Measurements from ENCODE around the gene VPS18.
A peak's percentile ranks its signal among the peaks of the same experiment; 100 is the strongest.

The VPS18 gene

DNA sequence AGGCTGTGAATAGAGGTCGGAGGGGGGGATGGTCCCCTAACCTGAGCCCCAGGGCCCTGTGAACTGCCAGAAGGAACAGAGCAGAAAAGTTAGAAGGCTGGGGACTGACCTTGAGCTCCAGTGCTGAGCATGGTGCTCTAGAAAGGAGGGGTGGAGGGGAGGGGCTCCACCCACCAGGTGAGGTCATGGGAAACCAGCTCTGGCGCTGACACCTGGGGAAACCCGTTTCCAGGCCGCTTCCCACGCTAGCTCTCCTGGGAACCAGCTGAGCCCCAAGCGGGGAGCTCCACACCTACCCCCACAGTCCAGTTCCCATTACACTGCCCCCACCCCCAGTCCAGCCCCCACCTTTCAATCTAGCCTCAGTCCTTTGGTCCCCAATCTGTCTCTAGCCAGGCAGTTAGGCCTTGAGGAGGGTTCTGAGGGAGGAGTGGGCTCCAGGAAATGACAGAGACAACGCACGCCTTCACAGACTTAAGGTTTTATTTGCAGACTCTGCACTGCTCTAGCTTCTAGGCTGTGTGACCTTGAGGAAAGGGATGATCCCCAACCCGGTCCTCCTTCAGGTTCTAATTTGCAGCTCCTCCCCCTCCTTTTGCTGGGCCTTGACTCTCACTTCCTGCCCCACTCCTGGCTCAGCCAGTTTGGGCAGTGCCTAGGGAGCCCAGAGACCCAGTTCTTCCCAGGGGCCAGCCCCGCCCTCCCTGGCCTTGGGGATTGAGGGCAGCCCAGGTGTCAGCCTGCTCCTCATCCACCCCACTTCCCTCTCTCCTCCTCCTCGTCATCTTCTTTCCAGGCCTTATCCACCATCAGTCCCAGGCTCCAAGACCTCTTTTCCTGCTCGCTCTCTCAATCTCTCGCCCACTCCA lies 22.3 kb upstream of the VPS18 start:
- DNase-seq: no peak

DNA sequence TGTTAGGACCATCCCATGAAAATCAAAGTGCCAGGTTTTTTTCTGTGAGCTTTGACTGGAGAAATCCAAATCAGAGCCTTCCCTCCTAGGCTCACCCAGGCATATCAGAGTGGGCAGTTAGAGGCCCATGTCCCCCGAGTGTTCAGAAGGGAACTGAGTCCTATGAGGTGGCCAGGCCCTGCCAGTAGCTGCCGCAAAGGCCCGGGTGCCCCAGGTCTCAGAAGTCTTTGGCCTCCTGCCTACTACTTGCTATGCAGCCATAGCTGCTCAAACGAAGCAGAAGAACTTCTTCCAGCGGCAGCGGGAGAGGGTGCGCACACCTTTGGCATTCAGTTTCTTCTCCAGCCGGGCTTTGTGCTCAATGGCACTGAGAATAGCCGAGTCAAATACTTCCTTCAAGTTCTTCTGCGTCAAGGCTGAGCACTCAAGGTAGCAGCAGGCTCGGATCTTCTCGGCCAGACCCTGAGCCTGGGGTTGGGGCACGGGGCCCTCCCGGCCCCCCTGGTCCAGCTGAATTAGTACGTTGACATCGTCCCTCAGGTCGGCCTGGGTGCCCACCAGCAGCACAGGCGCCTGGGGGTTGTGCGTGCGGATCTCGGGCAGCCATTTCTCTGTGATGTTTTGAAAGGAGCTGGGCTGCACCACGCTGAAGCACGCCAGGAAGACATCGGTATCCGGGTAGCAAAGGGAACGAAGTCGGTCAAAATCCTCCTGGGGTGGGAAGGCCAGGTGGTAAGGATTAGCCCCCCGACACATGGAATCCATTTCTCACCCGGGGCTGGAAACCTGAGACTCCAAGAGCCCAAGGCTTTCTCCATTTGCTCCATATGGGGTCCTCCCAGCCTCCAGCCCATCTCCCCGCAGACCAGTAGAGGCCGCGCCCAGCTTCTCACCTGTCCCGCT lies 21.2 kb upstream of the VPS18 start:
- no peak for DNase-seq

DNA sequence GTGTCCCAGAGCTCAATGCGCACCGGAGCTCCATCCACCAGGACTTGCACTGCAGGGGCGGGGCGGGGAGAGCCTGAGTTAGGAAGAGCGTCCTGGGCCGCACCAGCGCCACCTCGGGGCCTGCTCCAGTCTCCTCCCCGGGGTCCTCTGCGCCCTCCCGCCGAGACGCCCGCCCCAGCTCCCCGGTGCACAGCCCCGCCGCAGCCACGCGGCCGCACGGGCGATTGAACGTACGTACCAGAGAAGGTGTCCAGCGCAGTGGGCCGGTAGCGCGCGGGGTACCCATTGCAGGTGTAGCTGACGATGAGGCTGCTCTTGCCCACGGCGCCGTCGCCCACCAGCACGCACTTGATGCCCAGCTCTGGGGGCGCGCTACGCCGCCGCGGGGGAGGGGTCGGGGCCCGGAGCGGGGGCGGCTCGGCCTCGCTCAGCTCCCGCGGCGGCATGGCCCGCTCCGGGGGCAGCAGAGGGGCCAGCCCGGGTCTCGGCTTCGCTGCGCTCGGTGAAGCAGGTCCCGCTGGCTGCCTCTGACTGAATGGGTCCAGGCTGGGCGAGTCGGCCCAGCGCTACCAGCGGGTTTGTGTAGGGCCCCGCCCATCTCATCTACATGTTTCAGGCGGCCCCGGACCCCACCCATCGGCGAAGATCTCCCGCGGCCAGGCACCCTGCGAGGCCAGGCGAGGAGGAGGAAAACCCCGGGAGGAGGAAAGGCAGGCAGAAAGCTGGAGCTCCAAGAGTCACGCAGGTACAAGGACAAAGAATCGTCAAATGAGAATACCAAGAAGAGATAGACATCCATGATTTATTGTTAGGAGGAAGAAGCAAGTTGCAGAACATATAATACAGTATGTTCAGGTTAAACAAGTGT lies 20.3 kb upstream of the VPS18 start, which contains the start of gene RHOV:
Gene RHOV, minus strand, starts transcription at position 541 of the 868 bp plus-strand sequence. Its CDS starts 95 bp downstream, at position 446.
- DNase-seq: peak; percentile 25 to 47 (median 34)

DNA sequence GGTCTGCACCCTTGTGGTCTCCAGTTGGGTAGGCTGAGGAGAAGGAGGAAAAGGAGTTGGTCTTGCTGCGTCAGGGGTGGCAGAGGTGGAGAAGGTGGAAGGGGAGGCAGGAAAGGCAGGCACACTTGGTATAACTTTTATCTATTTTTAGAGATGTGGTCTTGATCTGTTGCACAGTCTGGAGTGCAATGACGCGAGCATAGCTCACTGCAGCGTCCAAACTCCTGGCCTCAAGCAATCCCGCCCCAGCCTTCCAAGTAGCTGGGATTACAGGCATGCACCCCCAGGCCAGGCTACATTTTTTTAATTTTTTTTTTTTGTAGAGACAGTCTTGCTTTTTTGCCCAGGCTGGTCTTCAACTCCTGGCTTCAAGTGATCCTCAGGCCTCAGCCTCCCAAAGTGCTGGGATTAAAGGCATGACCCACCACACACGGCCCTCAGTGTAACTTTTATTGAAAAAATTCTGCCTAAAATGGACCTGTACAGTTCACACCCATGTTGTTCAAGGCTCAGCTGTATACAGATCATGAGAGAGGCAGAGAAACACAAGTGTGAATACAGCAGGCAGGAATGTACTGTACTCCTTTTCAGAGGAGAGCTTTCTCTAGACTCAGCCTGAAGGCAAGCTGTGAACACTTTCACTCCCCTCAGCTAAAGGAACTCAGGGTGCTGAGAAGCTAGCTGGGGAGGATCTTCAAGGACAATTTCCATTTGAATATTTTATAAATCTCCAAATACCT lies 18.1 kb upstream of the VPS18 start:
- no peak for DNase-seq

DNA sequence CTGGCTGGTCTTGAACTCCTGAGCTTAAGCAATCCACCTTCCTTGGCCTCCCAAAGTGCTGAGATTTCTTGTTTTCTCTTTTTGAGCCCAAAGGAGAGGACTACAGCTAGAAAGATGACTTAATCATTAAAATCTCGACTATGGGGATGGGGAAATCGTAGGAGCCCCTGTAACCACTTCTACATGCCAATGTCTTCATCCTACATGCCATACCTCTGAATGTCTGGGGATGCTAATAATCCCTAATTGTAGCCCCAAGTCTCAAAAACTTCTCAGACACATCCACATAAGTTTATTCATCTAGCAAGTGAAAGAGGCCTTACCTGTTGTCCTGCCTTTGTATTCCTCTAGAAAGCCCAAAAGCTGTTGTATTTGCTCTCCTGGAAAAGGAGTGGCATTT lies 16.6 kb upstream of the VPS18 start:
- no peak for DNase-seq

DNA sequence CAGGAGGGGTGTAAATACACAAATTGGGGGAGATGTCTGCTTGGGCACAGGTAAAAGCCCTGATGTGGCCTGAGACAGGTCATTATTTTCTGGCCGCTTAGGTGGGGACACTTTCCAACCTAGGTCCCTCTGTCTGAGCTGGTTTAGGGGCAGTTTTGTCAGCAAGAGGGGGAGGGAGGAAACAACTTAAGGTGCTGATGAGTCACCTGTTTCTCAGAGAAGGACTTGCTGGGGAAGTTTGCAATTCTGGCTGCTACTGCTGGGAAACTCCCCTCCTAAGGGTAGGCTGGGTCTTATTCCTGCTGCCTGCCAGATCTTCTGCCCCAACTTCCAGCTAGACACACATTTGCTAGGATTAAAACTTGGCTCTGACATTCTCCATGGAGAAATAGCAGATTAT lies 15.5 kb upstream of the VPS18 start:
- no peak for DNase-seq

DNA sequence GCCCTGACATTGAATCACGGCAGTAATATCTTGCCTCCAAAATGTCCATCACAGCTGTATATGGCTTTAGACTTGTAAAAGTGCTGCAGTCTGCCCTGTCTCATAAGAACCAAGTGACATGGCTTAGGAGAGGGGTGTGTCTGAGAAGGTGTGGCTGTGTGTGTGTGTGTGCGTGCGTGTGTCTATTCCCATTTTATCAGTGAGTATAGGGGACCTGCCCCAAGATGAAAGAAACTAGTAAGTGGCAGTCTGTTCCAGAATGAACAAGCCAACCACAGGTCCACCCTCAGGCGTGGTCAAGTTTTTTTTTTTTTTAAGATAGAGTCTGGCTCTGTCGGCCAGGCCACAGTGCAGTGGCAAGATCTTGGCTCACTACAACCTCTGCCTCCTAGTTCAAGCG lies 14.6 kb upstream of the VPS18 start:
- DNase-seq: no peak

DNA sequence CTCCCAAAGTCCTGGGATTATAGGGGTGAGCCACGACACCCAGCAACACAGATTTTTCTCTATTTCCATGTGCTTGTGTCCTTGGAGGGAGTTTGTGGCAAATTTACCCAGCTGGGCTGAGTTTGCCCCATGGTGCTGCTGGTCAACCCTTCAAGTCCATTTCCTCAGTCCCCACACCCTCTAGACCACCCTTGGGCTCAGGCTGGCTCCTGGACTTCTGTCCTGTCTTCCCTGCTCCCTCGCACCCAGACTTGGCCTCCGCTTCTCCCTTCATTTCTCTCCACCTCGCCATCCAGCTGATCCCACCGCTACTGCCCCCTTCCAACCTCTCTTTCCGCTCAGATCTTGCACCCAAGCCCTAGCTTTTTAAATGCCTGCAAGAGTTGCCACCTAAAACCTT lies 12.9 kb upstream of the VPS18 start:
- DNase-seq: no peak

DNA sequence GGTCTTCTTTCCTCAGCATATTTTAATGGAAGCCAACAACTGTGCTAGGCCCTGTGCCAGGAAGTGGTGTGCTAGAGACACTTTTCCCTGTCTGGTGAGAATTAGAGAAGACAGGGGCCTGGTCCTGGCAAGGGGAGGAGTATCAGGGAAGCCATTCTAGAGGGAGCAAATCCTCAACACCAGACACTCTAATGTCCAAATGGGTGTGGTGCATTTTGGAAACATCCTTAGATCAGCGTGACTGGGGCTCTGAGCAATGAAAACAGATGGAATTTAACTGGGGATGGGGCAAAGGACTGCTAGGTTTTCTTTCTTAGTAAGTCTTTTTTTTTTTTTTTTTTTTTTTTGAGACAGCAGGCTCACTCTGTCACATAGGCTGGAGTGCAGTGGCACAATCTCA lies 7.7 kb upstream of the VPS18 start:
- no peak for DNase-seq

DNA sequence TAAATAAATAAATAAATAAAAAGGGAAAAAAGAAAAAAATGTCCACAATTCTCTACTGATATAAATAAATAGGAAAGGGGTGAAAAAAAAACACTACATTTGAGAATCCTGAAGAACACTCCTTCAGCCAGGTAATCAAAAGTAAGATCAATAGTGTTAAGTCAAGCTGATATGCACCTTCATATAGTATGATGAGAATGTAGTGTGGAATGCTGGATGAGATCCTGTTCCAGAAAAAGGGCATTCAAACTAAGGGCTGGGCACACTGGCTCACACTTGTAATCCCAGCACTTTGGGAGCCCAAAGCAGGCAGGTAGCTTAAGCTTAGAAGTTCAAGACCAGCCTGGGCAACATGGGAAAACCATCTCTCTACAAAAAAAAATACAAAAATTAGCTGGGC lies 5.1 kb upstream of the VPS18 start:
- no peak for DNase-seq

DNA sequence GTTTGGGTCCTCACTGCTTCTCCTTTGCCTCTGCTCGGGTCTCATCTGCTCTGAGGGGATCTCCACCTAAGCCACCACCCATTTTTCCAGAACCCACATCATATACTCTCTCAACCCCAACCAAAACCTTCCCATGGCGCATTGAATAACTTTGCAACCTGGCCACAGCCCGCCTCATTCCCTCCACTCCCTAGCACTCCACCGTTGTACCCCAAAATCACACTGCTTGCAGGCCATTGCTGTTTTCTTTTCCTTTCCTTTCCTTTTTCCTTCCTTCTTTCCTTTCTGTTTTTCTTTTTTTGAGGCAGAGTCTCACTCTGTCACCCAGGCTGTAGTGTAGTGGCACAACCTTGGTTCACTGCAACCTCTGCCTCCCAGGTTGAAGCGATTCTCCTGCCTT lies 3.1 kb upstream of the VPS18 start:
- DNase-seq: no peak

DNA sequence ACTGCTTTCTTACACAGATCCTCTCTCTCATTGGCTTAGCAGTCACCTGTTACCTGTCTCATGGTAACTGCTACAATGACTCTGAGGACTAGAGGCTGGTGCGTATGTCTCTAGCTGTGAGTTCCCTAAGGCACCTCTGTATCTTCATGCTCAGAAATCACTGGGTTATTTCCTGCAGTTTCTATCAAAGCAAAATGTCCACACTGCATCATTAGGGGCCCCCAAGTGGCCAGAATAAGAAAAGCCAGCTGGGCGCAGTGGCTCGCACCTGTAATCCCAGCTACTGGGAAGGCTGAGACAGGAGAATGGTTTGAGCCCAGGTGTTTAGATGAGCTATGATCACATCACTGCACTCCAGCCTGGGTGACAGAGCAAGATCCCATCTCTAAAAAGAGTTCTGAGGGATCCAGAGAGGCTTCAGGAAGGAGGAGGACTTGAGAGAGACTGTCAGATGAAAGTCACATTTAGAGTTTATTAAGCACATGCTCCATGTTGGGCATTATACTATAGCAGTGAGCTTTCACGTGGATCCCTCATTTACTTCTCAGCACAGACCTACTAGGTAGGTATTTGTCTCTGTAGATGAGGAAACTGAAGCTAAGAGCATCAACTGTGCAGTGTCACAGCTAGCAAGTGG lies 2.3 kb upstream of the VPS18 start:
- DNase-seq: no peak

DNA sequence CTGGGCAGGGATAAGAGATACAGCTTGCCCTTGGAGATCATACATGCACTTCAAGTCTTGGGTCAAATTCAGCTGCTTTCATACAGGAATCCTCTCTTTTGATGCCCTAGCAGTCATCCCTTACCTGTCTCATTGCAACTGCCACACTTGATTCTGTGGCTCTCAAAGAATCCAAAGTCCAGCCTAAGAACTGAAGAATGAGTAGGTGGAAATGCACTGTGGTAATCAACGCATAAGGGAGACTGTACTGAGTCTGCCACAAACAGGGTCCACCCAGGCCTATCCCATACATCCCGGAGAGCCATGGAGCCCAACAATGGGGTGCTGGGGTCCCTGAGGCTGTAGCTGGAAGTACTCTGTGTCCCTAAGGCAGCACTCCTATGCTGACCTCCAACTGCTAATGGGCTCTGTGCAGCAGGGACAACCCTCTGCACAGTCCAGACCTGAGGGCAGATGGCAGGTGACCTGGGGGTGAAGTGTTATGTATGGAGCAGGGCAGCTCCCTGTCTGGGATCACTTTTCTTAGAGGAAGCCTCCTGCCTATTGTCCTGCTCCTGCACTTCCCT lies 1.7 kb upstream of the VPS18 start:
- no peak for DNase-seq

DNA sequence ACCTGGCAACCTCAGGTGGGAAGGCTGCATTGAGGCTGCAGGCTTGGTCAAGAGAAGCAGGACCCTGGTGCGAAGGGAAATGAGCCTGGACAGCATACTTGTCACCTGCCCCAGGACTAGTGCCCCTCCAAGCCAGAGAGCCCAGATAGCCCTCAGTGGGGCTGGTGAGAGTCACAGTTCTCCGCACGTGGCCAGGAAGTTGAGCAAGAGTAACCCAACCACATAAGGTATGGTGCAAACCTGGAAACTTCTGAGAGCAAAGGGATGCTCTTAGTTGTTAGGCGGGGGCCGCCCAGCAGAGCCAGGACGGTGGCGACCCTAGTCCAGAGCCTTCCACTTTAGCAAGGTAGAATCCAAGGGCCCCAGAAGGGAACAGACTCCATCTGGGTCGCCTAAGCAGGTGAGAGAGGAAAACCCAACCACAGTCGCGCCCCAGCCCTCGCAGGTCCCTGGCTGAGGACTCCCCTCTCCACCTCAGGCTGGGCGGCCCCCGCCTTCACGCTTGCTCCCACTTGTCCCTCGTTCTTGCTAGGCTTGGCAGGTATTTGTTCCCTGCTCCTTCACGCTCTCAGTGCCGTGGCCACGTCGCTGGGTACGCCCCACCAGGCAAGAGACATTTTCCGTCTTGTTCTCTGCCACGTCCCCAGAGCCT lies 1.1 kb upstream of the VPS18 start:
- DNase-seq: peak in 1 of 5 experiments; percentile 44

DNA sequence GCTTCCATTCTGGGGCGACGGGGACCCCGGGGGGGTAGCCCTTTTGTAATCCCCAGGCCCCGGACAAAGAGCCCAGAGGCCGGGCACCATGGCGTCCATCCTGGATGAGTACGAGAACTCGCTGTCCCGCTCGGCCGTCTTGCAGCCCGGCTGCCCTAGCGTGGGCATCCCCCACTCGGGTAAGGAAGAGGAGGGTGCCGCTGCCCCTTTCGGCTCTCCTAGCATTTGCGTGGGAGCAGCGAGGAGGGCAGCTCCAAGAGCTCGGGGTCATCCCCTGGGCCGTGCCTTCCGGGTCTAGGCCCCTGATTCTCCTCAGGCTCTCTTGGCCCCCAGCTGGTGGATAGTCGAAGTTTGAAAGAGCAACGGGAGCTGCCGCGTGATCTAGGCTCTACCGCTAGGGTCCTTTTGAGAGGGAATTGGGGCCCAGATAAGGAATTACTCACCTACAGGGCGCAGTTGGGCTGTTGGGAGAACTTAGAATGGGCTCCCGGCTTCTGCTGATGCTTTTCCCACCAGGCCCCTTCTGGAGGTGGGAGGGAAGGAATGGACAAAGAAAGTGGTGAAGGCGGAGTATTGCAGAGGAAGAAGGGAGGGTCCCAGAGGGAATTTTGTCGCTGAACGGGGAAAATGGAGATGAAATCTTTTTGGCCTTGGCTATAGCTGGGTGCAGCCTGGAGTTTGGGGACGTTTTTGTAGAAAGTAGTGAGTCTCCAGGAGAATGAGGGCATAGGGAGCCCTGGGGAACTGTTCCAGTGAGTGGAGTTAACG lies 615 bp downstream of the VPS18 start:
- peak in 4 of 5 experiments; percentile 43 to 79 (median 50) for DNase-seq

DNA sequence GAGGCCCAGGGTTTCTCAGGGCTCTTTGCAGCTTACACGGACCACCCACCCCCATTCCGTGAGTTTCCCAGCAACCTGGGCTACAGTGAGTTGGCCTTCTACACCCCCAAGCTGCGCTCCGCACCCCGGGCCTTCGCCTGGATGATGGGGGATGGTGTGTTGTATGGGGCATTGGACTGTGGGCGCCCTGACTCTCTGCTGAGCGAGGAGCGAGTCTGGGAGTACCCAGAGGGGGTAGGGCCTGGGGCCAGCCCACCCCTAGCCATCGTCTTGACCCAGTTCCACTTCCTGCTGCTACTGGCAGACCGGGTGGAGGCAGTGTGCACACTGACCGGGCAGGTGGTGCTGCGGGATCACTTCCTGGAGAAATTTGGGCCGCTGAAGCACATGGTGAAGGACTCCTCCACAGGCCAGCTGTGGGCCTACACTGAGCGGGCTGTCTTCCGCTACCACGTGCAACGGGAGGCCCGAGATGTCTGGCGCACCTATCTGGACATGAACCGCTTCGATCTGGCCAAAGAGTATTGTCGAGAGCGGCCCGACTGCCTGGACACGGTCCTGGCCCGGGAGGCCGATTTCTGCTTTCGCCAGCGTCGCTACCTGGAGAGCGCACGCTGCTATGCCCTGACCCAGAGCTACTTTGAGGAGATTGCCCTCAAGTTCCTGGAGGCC lies 5.4 kb downstream of the VPS18 start:
- no peak for DNase-seq

DNA sequence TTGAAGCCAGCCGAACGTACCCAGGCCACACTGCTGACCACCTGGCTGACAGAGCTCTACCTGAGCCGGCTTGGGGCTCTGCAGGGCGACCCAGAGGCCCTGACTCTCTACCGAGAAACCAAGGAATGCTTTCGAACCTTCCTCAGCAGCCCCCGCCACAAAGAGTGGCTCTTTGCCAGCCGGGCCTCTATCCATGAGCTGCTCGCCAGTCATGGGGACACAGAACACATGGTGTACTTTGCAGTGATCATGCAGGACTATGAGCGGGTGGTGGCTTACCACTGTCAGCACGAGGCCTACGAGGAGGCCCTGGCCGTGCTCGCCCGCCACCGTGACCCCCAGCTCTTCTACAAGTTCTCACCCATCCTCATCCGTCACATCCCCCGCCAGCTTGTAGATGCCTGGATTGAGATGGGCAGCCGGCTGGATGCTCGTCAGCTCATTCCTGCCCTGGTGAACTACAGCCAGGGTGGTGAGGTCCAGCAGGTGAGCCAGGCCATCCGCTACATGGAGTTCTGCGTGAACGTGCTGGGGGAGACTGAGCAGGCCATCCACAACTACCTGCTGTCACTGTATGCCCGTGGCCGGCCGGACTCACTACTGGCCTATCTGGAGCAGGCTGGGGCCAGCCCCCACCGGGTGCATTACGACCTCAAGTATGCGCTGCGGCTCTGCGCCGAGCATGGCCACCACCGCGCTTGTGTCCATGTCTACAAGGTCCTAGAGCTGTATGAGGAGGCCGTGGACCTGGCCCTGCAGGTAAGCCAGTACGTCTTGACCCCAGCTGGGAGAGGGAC lies 6.2 kb downstream of the VPS18 start:
- no peak for DNase-seq

DNA sequence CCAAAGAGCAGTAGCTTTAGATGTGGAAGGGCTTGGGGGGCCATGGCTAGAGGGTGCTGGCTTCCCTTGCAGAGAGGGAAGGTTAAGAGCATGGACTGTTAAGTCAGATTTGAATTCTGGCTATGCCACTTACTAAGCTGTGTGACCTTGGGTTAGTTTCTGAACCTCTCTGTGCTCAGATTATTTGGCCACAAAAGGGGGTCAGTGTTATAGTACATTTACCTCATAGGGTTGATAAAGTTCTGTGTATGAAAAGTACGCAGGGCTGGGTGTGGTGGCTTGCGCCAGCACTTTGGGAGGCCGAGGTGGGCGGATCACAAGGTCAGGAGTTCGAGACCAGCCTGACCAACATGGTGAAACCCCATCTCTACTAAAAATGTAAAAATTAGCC lies 6.8 kb downstream of the VPS18 start:
- no peak for DNase-seq
